B cell (primary cell): Measurements from ENCODE around the gene ZNF655. TPM values are rescaled to one million over a fixed set of nuclear protein-coding genes. Genes with fewer than 3 reads are reported as not detected.
"Not testable (repeated sequence)": the region's sequence is repeated elsewhere in the genome, so short reads cannot be mapped to it uniquely, and the experiment has no call there.

Source experiments
- ATAC-seq: fragments of 200-7000 bp; cut with Tn5 transposase; one replicate; pipeline ENCODE4 v1.10.0; 2021; ENCODE audit warnings: low read depth, mild to moderate bottlenecking, moderate number of reproducible peaks, moderate library complexity
- CTCF ChIA-PET: fragments of 350-600 bp; sonication (Branson Sonifier 250); formaldehyde crosslinking; loops from one replicate; lab custom pipeline; 2021; ENCODE audit warnings: antibody characterized with exemption, inconsistent platforms; lab: Charles Lee
- POLR2A ChIA-PET: fragments of 350-600 bp; sonication (Branson Sonifier 250); formaldehyde crosslinking; loops from one replicate; lab custom pipeline; 2021; ENCODE audit warnings: antibody characterized with exemption; lab: Charles Lee
- DNase-seq: peaks from one replicate; pipeline ENCODE4 v3.0.0; 2013
- H2AFZ ChIP-seq: 2 replicates; pipeline ENCODE4 v1.6.1; 2012; ENCODE audit warnings: mild to moderate bottlenecking, low read depth, low read length; ENCODE audit not compliant: insufficient read depth, poor library complexity, severe bottlenecking
- H3K27ac ChIP-seq, 2 donors: 1 replicate in 1 of 2; 2 replicates in 1 of 2; pipeline ENCODE4 v1.5.1; 2012 to 2013; ENCODE audit warnings: low read length in 2 of 2, mild to moderate bottlenecking in 2 of 2, moderate library complexity in 1 of 2
- H3K27me3 ChIP-seq, 4 experiments: fragments of 200-600 bp in 1 of 4; sonication (generic) in 1 of 4; replicated peaks in 1 of 4; 1 replicate in 2 of 4; 2 replicates in 2 of 4; pipeline versions ENCODE4 v1.6.1 to v1.7.0; 2013 to 2016; ENCODE audit warnings: low read length in 3 of 4, mild to moderate bottlenecking in 2 of 4, mixed read lengths in 1 of 4, moderate library complexity in 1 of 4; ENCODE audit not compliant: insufficient read depth in 4 of 4, control insufficient read depth in 3 of 4; ENCODE audit errors: control extremely low read depth in 1 of 4
- H3K36me3 ChIP-seq, 2 experiments: replicated peaks in 1 of 2; 1 replicate in 1 of 2; 2 replicates in 1 of 2; pipeline versions ENCODE4 v1.6.1 to v1.7.1; 2013; ENCODE audit warnings: low read length in 1 of 2; ENCODE audit not compliant: insufficient read depth in 2 of 2, control insufficient read depth in 1 of 2; ENCODE audit errors: control extremely low read depth in 1 of 2, extremely low read depth in 1 of 2
- H3K4me1 ChIP-seq, 2 donors: fragments of 200-600 bp in 1 of 2; sonication (generic) in 1 of 2; 1 replicate in 1 of 2; 2 replicates in 1 of 2; pipeline versions ENCODE4 v1.5.1 to v1.6.1; 2013 to 2017; ENCODE audit warnings: low read length in 2 of 2; ENCODE audit not compliant: control insufficient read depth in 2 of 2, insufficient read depth in 2 of 2
- H3K4me2 ChIP-seq: replicated peaks from 2 replicates; pipeline ENCODE3; 2012; ENCODE audit warnings: mild to moderate bottlenecking, low read depth, low read length; ENCODE audit not compliant: poor library complexity, severe bottlenecking
- H3K4me3 ChIP-seq, 5 experiments: fragments of 200-600 bp in 1 of 5; sonication (generic) in 1 of 5; 1 replicate in 3 of 5; 2 replicates in 2 of 5; pipeline versions ENCODE4 v1.5.1 to v1.7.0; 2011 to 2016; ENCODE audit warnings: low read length in 4 of 5, mild to moderate bottlenecking in 4 of 5, low read depth in 2 of 5, control low read depth in 1 of 5, moderate library complexity in 1 of 5; ENCODE audit not compliant: insufficient read depth in 1 of 5; ENCODE audit errors: control extremely low read depth in 1 of 5, extremely low read depth in 1 of 5
- H3K79me2 ChIP-seq: fragments of 200-600 bp; sonication (generic); one replicate; pipeline ENCODE4 v1.6.0; 2016; ENCODE audit warnings: low read length; ENCODE audit not compliant: control insufficient read depth, insufficient read depth
- H3K9ac ChIP-seq: fragments of 200-600 bp; sonication (generic); 2 replicates; pipeline ENCODE4 v1.6.1; 2017; ENCODE audit warnings: mild to moderate bottlenecking, low read length, moderate library complexity
- H3K9me3 ChIP-seq, 3 donors: one replicate each; pipeline versions ENCODE4 v1.6.1 to v1.7.1; 2013; ENCODE audit warnings: low read length in 2 of 3; ENCODE audit not compliant: control insufficient read depth in 2 of 3, insufficient read depth in 1 of 3; ENCODE audit errors: control extremely low read depth in 1 of 3
- H4K20me1 ChIP-seq: 2 replicates; pipeline ENCODE4 v1.6.0; 2012; ENCODE audit warnings: mild to moderate bottlenecking, low read length; ENCODE audit not compliant: insufficient read depth, control insufficient read depth, poor library complexity, severe bottlenecking
- H3K27ac Mint-ChIP-seq: one replicate; pipeline ENCODE4 v1.8.0; 2021; ENCODE audit warnings: mixed read lengths
- H3K27me3 Mint-ChIP-seq: one replicate; pipeline ENCODE4 v1.8.0; 2021; ENCODE audit warnings: mixed read lengths
- H3K4me1 Mint-ChIP-seq: one replicate; pipeline ENCODE4 v1.8.0; 2021; ENCODE audit warnings: mixed read lengths
- H3K4me3 Mint-ChIP-seq: one replicate; pipeline ENCODE4 v1.8.0; 2021; ENCODE audit warnings: mixed read lengths
- H3K9me3 Mint-ChIP-seq: one replicate; pipeline ENCODE4 v1.8.0; 2022; ENCODE audit warnings: mixed read lengths; ENCODE audit not compliant: insufficient read depth
- EZH2 ChIP-seq: IDR thresholded peaks from 2 replicates; pipeline ENCODE4 v1.6.1; 2012; ENCODE audit warnings: borderline replicate concordance, low read depth, mild to moderate bottlenecking, moderate library complexity, low read length; ENCODE audit not compliant: insufficient read depth, poor library complexity, severe bottlenecking
- WGBS: methylation state at CpG from one replicate; pipeline ENCODE4 v1.1.5; 2013; ENCODE audit warnings: missing lambda C conversion rate; ENCODE audit not compliant: insufficient coverage; 5-methylcytosine and 5-hydroxymethylcytosine counted together
- intact Hi-C: fragments of 100-400 bp; cut with micrococcal nuclease; formaldehyde crosslinking; loops from one replicate; pipeline ENCODE4 v1.10.0; 2022
- polyA plus RNA-seq: library from polyadenylated mRNA; depleted of rRNA; stranded (reverse); fragments of >200 nt; gene quantifications from 2 replicates; pipeline ENCODE4 v1.2.3, GENCODE V29; 2012
- total RNA-seq, 2 donors: library from RNA; stranded (reverse); fragments of 120-200 nt in 1 of 2; gene quantifications; 1 replicate in 1 of 2; 2 replicates in 1 of 2; pipeline versions ENCODE4 v1.2.3 to v1.2.4, GENCODE V29; 2013 to 2022
- TF ChIP-seq, protein P1 (sequence below): fragments of 200-600 bp; IDR thresholded peaks from one replicate; pipeline ENCODE4 v1.8.0; 2022; ENCODE audit warnings: antibody characterized with exemption, mild to moderate bottlenecking

ZNF655 gene
- total and polyA plus RNA-seq, 2 donors (not counting 1 experiment from before 2014, with no cell fraction given), result 125 to 150 TPM

DNA sequence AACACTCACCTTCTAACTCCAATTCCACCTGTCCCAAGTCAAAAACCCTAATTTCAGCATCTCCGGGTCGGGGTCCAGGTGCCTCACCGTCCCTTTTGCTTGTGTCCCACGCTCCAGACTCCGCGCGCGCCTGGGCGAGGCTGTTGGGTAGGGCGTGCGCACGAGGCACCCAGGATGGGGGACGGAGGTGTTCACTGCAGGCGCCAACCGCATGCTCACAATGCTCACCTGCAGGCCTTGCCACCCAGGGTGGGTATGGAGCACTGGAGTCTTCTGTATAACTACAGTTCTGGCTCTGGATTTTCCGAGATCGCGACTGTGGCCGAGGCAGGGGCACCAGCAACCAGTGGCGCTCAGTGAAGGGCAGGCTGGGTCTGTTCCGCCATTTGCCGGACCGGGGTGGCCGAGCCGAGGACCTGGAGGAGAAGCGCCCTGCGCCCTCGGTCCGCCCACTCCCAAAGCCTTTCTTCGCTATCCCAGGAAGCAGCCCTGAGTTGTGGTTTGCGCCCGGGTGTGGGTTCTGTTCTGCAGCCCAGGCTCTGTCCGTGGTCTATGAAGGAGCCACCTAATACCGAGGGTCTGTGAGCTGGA is 15.3 kb upstream of the ZNF655 start:
- Histone ChIP-seq H3K36me3 (peaks cover 0 to 3% of the 10 kb centered on the region in 2 experiments), H3K4me3 (no peak overlapping the region), H3K4me1 (no peaks in the 10 kb centered on the region), H2AFZ (no peak overlapping the region), H3K79me2 (no peaks in the 10 kb centered on the region), H3K27me3 (no peaks in the 10 kb centered on the region), H3K4me2 (no peak overlapping the region), H3K9me3 (peaks cover 0 to 40% (median 13%) of the 10 kb centered on the region in 3 donors), H3K27ac (no peak overlapping the region), H3K9ac (no peak overlapping the region), H4K20me1 (no peaks in the 10 kb centered on the region)
- Mint-ChIP-seq H3K9me3 (no peaks in the 10 kb centered on the region), H3K27me3 (no peaks in the 10 kb centered on the region), H3K4me3 (no peak overlapping the region), H3K27ac (no peak overlapping the region), H3K4me1 (no peaks in the 10 kb centered on the region)
- WGBS, result 98% methylated on average over 34 of the region's 34 CpGs
- ATAC-seq (no peak), DNase-seq (no peak)
- TF ChIP-seq, protein P1, sequence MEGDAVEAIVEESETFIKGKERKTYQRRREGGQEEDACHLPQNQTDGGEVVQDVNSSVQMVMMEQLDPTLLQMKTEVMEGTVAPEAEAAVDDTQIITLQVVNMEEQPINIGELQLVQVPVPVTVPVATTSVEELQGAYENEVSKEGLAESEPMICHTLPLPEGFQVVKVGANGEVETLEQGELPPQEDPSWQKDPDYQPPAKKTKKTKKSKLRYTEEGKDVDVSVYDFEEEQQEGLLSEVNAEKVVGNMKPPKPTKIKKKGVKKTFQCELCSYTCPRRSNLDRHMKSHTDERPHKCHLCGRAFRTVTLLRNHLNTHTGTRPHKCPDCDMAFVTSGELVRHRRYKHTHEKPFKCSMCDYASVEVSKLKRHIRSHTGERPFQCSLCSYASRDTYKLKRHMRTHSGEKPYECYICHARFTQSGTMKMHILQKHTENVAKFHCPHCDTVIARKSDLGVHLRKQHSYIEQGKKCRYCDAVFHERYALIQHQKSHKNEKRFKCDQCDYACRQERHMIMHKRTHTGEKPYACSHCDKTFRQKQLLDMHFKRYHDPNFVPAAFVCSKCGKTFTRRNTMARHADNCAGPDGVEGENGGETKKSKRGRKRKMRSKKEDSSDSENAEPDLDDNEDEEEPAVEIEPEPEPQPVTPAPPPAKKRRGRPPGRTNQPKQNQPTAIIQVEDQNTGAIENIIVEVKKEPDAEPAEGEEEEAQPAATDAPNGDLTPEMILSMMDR, result no peak
- no peak for TF ChIP-seq EZH2
- ChIA-PET POLR2A (no interaction called here), CTCF (no interaction called here)
- intact Hi-C loops, result no loop called here

DNA sequence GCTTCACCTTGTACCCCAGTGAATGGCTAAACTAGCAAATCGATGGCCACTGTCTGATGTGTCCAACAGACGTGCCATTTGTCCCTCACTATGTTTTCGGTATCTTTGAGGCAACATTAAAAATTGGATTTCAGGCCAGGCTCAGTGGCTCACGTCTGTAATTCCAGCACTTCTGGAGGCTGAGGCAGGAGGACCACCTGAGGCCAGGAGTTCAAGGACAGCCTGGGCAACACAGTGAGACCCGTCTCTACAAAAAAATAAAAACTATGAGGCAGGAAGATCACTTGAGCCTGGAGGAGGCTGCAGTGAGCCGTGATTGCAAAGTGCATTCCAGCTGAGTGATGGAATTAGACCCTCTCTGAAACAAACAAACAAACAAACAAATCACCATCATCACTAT is 14.5 kb upstream of the ZNF655 start:
- Histone ChIP-seq H3K36me3 (peaks cover 2 to 6% of the 10 kb centered on the region in 2 experiments), H3K27me3 (no peaks in the 10 kb centered on the region), H3K9me3 (peaks cover 0 to 40% (median 13%) of the 10 kb centered on the region in 3 donors), H2AFZ (no peak overlapping the region), H3K9ac (no peak overlapping the region), H3K4me3 (no peak overlapping the region), H3K4me2 (no peak overlapping the region), H3K4me1 (no peaks in the 10 kb centered on the region), H3K27ac (no peak overlapping the region), H4K20me1 (no peaks in the 10 kb centered on the region), H3K79me2 (peaks cover 2% of the 10 kb centered on the region)
- ChIA-PET POLR2A (no interaction called here), CTCF (no interaction called here)
- no peak overlapping the region for H3K27ac Mint-ChIP-seq
- H3K27me3 Mint-ChIP-seq, result no peaks in the 10 kb centered on the region
- 100% methylated on average over 4 of the region's 6 CpGs for WGBS
- no peaks in the 10 kb centered on the region for H3K9me3 Mint-ChIP-seq
- TF ChIP-seq, protein P1, result no peak
- TF ChIP-seq EZH2, result no peak
- no peak overlapping the region for H3K4me3 Mint-ChIP-seq
- intact Hi-C loops, result no loop called here
- no peak for ATAC-seq
- no peaks in the 10 kb centered on the region for H3K4me1 Mint-ChIP-seq
- no peak for DNase-seq

DNA sequence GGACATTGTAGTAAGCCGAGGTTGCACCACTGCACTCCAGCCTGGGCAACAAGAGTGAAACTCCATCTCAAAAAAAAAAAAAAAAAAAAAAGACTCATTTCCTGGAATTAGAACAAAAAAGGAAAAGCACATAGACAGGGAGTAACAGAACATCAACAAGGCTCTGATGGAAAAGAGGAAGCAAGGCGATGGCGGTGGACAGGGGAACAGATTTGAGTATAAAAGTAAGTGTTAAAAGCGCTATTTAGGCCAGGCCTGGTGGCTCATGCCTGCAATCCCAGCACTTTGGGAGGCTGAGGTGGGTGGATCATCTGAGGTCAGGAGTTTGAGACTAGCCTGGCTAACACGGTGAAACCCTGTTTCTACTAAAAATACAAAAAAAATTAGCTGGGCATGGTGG is 13.1 kb upstream of the ZNF655 start:
- H3K27ac Mint-ChIP-seq, ATAC-seq, H3K79me2 ChIP-seq, H4K20me1 ChIP-seq, H3K27ac ChIP-seq, H3K9me3 Mint-ChIP-seq, H3K4me3 ChIP-seq, H3K4me1 Mint-ChIP-seq, H3K27me3 Mint-ChIP-seq, H3K9ac ChIP-seq, H3K27me3 ChIP-seq, H2AFZ ChIP-seq, CTCF ChIA-PET, intact Hi-C loops, H3K4me3 Mint-ChIP-seq, H3K4me2 ChIP-seq, H3K36me3 ChIP-seq, H3K4me1 ChIP-seq, DNase-seq: not testable (repeated sequence)
- peaks cover 0 to 28% (median 10%) of the 10 kb centered on the region in 3 donors for H3K9me3 ChIP-seq
- POLR2A ChIA-PET, result interaction anchor here (0.6 kb wide), 1 partner anchor 76 kb away, joined by 7 read pairs; no protein-coding TSS in a partner anchor
- WGBS, result no CpG with 5 or more reads among the region's 5 CpGs
